Stimulated activated naive CD8-positive, alpha-beta T cell treated with anti-CD3 and anti-CD28 coated beads, Interleukin-15, Interleukin-2, amounts not matched to agents 100 U/mL and 50 U/mL, for 24 hours (primary cell): ENCODE data around the gene AMOTL1.
"Not testable (repeated sequence)": the region's sequence is repeated elsewhere in the genome, so short reads cannot be mapped to it uniquely, and the experiment has no call there.

ENCODE experiments used
- ATAC-seq: fragments of 150-1000 bp; cut with Tn5 transposase; one replicate; pipeline ENCODE4 v1.10.0; 2021
- DNase-seq: peaks from one replicate; pipeline ENCODE4 v3.0.0; 2021

The AMOTL1 gene

GRCh38 chr11:94793002-94793401 lies 24.8 kb downstream of the AMOTL1 start:
- ATAC-seq (no peak), DNase-seq (no peak)

- ATAC-seq (no peak), DNase-seq (no peak)
Measured at GRCh38 chr11:94793822-94794221, 25.7 kb downstream of the AMOTL1 start.

- no peak for ATAC-seq
- DNase-seq: no peak
Measured at GRCh38 chr11:94794287-94795168, 26.4 kb downstream of the AMOTL1 start.

- no peak for DNase-seq
- ATAC-seq: no peak
Measured at GRCh38 chr11:94795476-94796189, 27.5 kb downstream of the AMOTL1 start.

- ATAC-seq: no peak
- DNase-seq: no peak
Measured at GRCh38 chr11:94796190-94796580, 28.0 kb downstream of the AMOTL1 start.

- ATAC-seq (no peak), DNase-seq (no peak)
Measured at GRCh38 chr11:94796863-94797262, 28.7 kb downstream of the AMOTL1 start.

GRCh38 chr11:94799726-94800125 lies 31.6 kb downstream of the AMOTL1 start:
- DNase-seq (no peak), ATAC-seq (no peak)

- ATAC-seq (no peak), DNase-seq (no peak)
Measured at GRCh38 chr11:94800414-94800813, 32.3 kb downstream of the AMOTL1 start.

- DNase-seq (no peak), ATAC-seq (no peak)
Measured at GRCh38 chr11:94801866-94802460, 33.8 kb downstream of the AMOTL1 start.

GRCh38 chr11:94802501-94802900 lies 34.3 kb downstream of the AMOTL1 start:
- DNase-seq (no peak), ATAC-seq (no peak)

- ATAC-seq (no peak), DNase-seq (no peak)
Measured at GRCh38 chr11:94803491-94803890, 35.3 kb downstream of the AMOTL1 start.

GRCh38 chr11:94804874-94805273 lies 36.7 kb downstream of the AMOTL1 start:
- ATAC-seq: no peak
- DNase-seq: no peak

- DNase-seq (no peak), ATAC-seq (no peak)
Measured at GRCh38 chr11:94806014-94806413, 37.9 kb downstream of the AMOTL1 start.

GRCh38 chr11:94806419-94806818 lies 38.3 kb downstream of the AMOTL1 start:
- DNase-seq: no peak
- ATAC-seq: no peak

- ATAC-seq: no peak
- no peak for DNase-seq
Measured at GRCh38 chr11:94809251-94809650, 41.1 kb downstream of the AMOTL1 start.

- ATAC-seq, DNase-seq: not testable (repeated sequence)
Measured at GRCh38 chr11:94812724-94813720, 44.9 kb downstream of the AMOTL1 start.

GRCh38 chr11:94814272-94814976 lies 46.3 kb downstream of the AMOTL1 start:
- DNase-seq (no peak), ATAC-seq (no peak)

- DNase-seq: no peak
- ATAC-seq: no peak
Measured at GRCh38 chr11:94815705-94816344, 47.7 kb downstream of the AMOTL1 start.

GRCh38 chr11:94820480-94820879 lies 52.3 kb downstream of the AMOTL1 start:
- DNase-seq: no peak
- no peak for ATAC-seq

- DNase-seq (no peak), ATAC-seq (no peak)
Measured at GRCh38 chr11:94821439-94821838, 53.3 kb downstream of the AMOTL1 start.

GRCh38 chr11:94822080-94822479 lies 53.9 kb downstream of the AMOTL1 start:
- no peak for ATAC-seq

More at GRCh38 chr11:94822080-94822479, 53.9 kb downstream of the AMOTL1 start:
- DNase-seq: no peak
